Activated CD8-positive, alpha-beta memory T cell treated with anti-CD3 and anti-CD28 coated beads for 4 hours (primary cell): Measurements from ENCODE around the gene KCNH3.
"Not testable (repeated sequence)": the region's sequence is repeated elsewhere in the genome, so short reads cannot be mapped to it uniquely, and the experiment has no call there.

ENCODE experiments used
- DNase-seq, 2 donors: peaks; one replicate each; pipeline ENCODE4 v3.0.0-alpha.2; 2020; ENCODE audit warnings: low read depth in 2 of 2

KCNH3 gene

DNA sequence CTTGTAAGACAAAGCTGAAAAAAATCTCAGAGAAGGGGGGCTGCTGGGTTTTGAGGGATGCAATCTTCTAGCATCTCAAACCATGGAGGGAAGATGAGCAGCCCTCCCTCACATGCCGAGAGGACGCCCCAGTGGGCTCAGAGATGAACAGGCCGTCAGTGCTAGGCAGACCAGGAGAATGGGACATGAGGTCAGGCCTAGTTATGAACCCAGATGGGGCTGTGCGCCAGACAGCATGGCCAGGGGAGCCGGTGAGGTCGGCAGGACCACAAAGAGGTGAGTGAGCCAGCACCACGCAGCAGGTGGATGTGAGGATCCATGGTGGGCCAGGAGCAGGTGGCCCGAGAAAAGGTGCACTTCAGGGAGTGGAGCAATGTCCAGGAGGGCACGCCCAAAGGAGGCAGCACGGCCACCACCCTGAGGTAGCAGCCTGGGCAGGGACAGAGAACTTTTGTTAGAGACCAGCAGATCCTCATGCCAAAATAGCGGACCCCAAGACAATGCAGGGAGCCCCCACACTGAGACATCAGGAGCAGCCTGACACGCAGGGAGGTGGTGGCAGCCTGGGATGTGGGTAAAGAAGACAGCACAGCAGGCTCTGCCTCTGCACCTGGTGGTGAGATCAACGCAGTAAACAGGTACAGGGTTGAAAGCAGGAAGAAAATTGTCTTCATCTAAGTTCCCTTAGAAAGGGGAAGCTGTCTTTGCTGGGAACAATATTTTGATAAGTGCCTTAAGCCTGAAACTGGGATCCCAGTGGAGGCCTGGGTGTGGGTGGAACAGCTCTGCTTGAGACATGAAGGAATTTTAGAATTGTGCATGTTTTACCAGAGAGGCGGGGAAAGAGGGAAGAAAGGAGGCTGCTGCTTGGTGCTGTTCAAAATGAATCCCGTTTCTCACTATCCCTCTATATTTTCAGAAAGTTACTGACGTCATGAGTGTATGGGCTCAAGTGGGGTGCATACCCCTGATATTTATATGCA is 46.9 kb downstream of the KCNH3 start:
- no peak for DNase-seq

DNA sequence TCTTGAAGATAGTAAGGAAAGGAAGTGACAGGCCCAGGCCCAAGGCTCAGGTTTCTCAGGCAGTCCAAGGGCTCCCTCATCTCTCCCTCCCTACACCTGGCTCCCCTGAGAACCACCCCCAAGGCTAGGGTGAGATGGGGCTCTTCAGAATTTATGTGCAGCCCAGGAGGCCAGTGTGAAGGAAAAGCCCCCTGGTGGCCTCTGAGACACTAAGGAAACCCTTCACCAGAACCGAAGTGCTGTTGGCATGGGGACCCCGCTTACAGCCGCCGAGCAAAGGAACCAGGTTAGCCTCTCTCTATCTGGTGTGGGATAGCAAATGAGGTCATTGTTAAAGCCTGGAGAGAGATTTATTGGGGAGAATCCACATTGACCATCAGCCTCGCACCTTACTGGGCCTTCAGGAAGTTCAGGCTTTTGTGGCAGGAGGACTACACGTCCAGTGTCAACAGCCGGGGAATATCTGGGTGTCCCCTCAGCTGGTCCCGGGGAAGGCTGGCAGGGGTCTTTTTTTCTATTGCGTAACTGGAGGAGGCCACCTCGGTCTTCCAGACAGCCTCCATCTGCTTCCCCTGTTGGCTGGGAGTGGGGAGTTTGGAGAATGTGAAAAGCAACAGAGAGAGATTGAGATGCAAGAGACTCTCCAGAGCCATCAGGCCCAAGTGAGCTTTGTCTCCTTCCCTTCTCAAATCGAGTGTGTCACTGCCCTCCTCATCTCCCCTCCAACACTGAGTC is 48.5 kb downstream of the KCNH3 start:
- no peak for DNase-seq

DNA sequence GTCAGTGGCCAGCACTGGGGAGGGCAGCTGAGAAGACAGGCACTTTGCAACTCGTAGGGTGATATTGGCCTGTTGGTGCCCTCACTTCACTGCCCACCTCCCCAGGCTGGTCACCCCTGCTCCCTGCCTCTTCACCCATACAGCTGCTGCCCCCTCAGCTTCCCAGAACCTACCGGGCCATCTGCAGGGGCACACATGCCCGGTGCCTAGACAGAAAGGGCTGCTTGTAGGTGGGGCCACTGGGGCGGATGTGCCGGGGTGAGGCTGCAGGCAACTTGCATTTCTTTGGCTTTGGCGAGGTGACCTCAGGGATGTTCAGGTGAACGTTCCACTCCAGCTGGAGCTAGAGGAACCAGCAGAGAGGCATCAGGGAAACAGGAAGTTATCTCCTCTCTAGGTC is 49.5 kb downstream of the KCNH3 start:
- DNase-seq: no peak

GRCh38 chr12:49588721-49589516 is 50.1 kb downstream of the KCNH3 start:
- DNase-seq: no peak

- DNase-seq: no peak
Observed at GRCh38 chr12:49598527-49598926, 59.7 kb downstream of the KCNH3 start.

GRCh38 chr12:49599961-49600360 is 61.1 kb downstream of the KCNH3 start:
- DNase-seq: no peak

GRCh38 chr12:49603721-49604120 is 64.9 kb downstream of the KCNH3 start:
- no peak for DNase-seq

DNA sequence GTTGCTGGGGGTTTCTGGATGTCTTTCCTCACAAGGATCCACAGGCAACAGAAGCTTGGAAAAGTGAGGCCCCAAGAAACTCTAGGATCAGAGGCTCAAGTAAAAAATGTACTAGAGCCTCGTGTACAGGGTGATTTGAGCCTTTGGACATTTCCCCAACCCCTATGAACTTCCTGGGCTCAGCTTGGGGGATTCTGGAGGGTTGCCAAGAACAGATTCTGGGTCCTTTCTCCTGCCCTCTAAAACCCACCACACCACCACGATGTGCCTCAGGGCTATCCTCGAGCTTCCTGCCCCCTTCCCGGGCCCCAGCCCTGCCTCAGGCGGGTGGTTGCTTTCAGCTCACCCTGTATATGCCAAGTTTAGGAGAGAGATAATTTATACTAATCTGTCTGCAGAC is 66.0 kb downstream of the KCNH3 start:
- DNase-seq: no peak

DNA sequence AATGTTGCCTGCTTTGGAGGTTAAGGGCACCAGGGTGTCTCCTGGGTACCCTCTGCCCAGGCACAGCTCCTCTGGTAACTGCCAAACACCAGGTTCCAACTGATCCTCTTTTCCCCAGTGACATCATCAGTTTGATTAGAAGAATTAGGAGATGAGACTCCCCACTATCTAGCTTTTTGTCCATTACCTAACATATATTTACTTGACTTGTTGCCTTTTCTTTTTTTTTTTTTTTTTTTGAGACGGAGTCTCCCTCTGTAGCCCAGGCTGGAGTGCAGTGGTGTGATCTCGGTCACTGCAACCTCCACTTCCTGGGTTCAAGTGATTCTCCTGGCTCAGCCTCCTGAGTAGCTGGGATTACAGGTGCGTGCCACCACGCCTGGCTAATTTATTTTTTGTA is 66.7 kb downstream of the KCNH3 start, which contains the start of gene FAM186B:
Gene FAM186B, minus strand, starts transcription at position 101 of the 400 bp plus-strand sequence. CDS start 162 bp downstream, outside the sequence.
- DNase-seq: not testable (repeated sequence)
